ENCODE measurements around the gene B4GALT6. TPM values are rescaled to one million over a fixed set of nuclear protein-coding genes. Genes with fewer than 3 reads are reported as not detected.

Gene B4GALT6
- total and polyA plus RNA-seq, 2 of the 8 experiments (the other 6 are each of a cell fraction or from before 2014, with no cell fraction given): 6.3 to 41.5 TPM

GRCh38 chr18:31669541-31669940, 14.8 kb downstream of the B4GALT6 start:
- Histone ChIP-seq H3K27ac (ENCODE audit: low read depth, low read length) (no peak overlapping the region), H2BK12ac (ENCODE audit: low read depth, low read length) (no peak overlapping the region), H3K23me2 (ENCODE audit: low read depth, low read length) (no peaks in the 10 kb centered on the region), H2AFZ (ENCODE audit: low read length) (no peak overlapping the region), H3K79me1 (ENCODE audit: low read depth, low read length) (peaks cover 4% of the 10 kb centered on the region), H3K9me3 (ENCODE audit: insufficient read depth in 2 of 2, low read depth in 1 of 2, low read length in 1 of 2) (no peaks in the 10 kb centered on the region), H2BK20ac (ENCODE audit: low read length) (no peak overlapping the region), H4K91ac (replicated peaks; ENCODE audit: insufficient read length, low read length) (no peak overlapping the region), H3K4ac (replicated peaks; ENCODE audit: insufficient read length, low read depth, low read length) (no peak overlapping the region), H2AK5ac (ENCODE audit: low read depth, low read length) (no peak overlapping the region), H3K27me3 (replicated peaks in 1 of 4; ENCODE audit: control insufficient read depth in 3 of 4, extremely low read depth in 1 of 4, insufficient read depth in 3 of 4, low read length in 3 of 4) (no peaks in the 10 kb centered on the region), H4K20me1 (replicated peaks in 1 of 2; ENCODE audit: control insufficient read depth in 1 of 2, insufficient read depth in 2 of 2, low read length in 2 of 2) (peaks cover 0 to 1% of the 10 kb centered on the region in 2 experiments), H2BK120ac (replicated peaks; ENCODE audit: low read depth, low read length) (no peak overlapping the region), H2BK15ac (ENCODE audit: low read length) (no peak overlapping the region), H3K4me1 (replicated peaks in 1 of 4; ENCODE audit: control insufficient read depth in 3 of 4, insufficient read depth in 4 of 4, low read length in 3 of 4) (peaks cover 0 to 12% (median 6%) of the 10 kb centered on the region in 4 experiments; a peak in 4 of 7 replicates), H4K8ac (ENCODE audit: extremely low read depth, insufficient read depth, low read length) (no peak overlapping the region), H3K14ac (ENCODE audit: insufficient read length) (no peak overlapping the region), H3K23ac (ENCODE audit: insufficient read length) (no peak overlapping the region), H3K18ac (ENCODE audit: extremely low read depth, low read length) (no peak overlapping the region), H3K36me3 (ENCODE audit: control insufficient read depth in 2 of 4, insufficient read depth in 4 of 4, low read length in 3 of 4) (no peaks in the 10 kb centered on the region), H4K5ac (ENCODE audit: insufficient read length, low read depth, low read length) (no peak overlapping the region), H3K56ac (replicated peaks; ENCODE audit: insufficient read length, low read depth, low read length) (no peak overlapping the region), H3K9ac (replicated peaks in 1 of 4; ENCODE audit: extremely low read depth in 1 of 4, low read depth in 3 of 4, low read length in 3 of 4) (no peak overlapping the region), H3K4me2 (ENCODE audit: insufficient read depth in 1 of 2, low read depth in 2 of 2, low read length in 2 of 2) (no peak overlapping the region), H3K79me2 (ENCODE audit: control insufficient read depth in 1 of 2, insufficient read depth in 2 of 2, low read length in 2 of 2) (peaks cover 0 to 67% of the 10 kb centered on the region in 2 experiments; a peak in 3 of 4 replicates), H2BK5ac (ENCODE audit: low read depth, low read length) (no peak overlapping the region), H3K4me3 (ENCODE audit: extremely low read depth in 1 of 4, insufficient read depth in 2 of 4, low read depth in 3 of 4, low read length in 4 of 4) (no peak overlapping the region)
- TF ChIP-seq POLR2AphosphoS5 (IDR thresholded peaks at IDR 0.05; ENCODE audit: low read depth, low read length) (no peak), KDM1A (IDR thresholded peaks at IDR 0.05; ENCODE audit: borderline replicate concordance, low read length) (no peak), SUZ12 (IDR thresholded peaks at IDR 0.05; ENCODE audit: low read length) (no peak), MAX (IDR thresholded peaks at IDR 0.05) (no peak), RFX5 (IDR thresholded peaks at IDR 0.05; ENCODE audit: borderline replicate concordance, low read depth, low read length) (no peak), POLR2A (IDR thresholded peaks at IDR 0.05; ENCODE audit: control extremely low read depth in 1 of 2, low read depth in 2 of 2, low read length in 2 of 2) (no peak)
- 86% methylated on average over 2 of the region's 2 CpGs; no CpG with 5 or more reads in 1 of the 2 experiments for WGBS, 2 experiments (ENCODE audit: extremely low coverage in 1 of 2, insufficient coverage in 1 of 2, insufficient read length in 1 of 2, insufficient replicate concordance in 2 of 2, low coverage in 1 of 2, low lambda C conversion rate in 2 of 2, missing lambda C conversion rate in 1 of 2)
- CTCF ChIA-PET (ENCODE audit: partially characterized antibody): interaction anchor here (0.6 to 1.9 kb wide), 6 partner anchors 9 to 147 kb away, joined by 3 to 9 read pairs (median 3); no protein-coding TSS in a partner anchor
- POLR2A ChIA-PET (ENCODE audit: partially characterized antibody): interaction anchor here (1.1 to 1.6 kb wide), 2 partner anchors 10 to 17 kb away, joined by 3 read pairs; no protein-coding TSS in a partner anchor
- DNase-seq (ENCODE audit: low read depth in 1 of 2, low spot score in 2 of 2): no peak
- FAIRE-seq: no peak

All from H1 (cell line).